GM12891 (cell line): ENCODE results near the gene PLA2G4F.

Experiments used
- PAX5 ChIP-seq: IDR thresholded peaks from 2 replicates; pipeline ENCODE4 v1.6.1; 2011; ENCODE audit warnings: low read length, moderate library complexity, mild to moderate bottlenecking; ENCODE audit not compliant: insufficient read depth, severe bottlenecking
- POLR2A ChIP-seq: IDR thresholded peaks from 2 replicates; pipeline ENCODE4 v1.6.1; 2011; ENCODE audit warnings: low read depth, low read length, control low read depth
- POLR2AphosphoS5 ChIP-seq: IDR thresholded peaks from 2 replicates; pipeline ENCODE4 v1.6.1; 2011; ENCODE audit warnings: low read depth, low read length, control low read depth
- POU2F2 ChIP-seq: IDR thresholded peaks from 2 replicates; pipeline ENCODE4 v1.6.1; 2011; ENCODE audit warnings: low read depth, mild to moderate bottlenecking, control low read depth, low read length, moderate library complexity
- SPI1 ChIP-seq: IDR thresholded peaks from 2 replicates; pipeline ENCODE4 v1.6.1; 2011; ENCODE audit warnings: low read depth, low read length, control low read depth
- TAF1 ChIP-seq: IDR thresholded peaks from 2 replicates; pipeline ENCODE4 v1.6.1; 2011; ENCODE audit warnings: low read depth, low read length, control low read depth

GRCh38 chr15:42108189-42108588, 48.2 kb downstream of the PLA2G4F start:
- TF ChIP-seq TAF1 (no peak), SPI1 (no peak), POLR2AphosphoS5 (no peak), POLR2A (no peak), PAX5 (no peak), POU2F2 (no peak)
